Colon (tissue), 2 donors: ENCODE data around the gene ADAMTS17.

ENCODE experiments used
- FAIRE-seq: peaks from 2 replicates; lab custom pipeline; 2012; peaks lifted over from hg19 to GRCh38; lab: Jason Lieb, UNC
- donor health status: control.
- donor health status: control.

ADAMTS17 gene

DNA sequence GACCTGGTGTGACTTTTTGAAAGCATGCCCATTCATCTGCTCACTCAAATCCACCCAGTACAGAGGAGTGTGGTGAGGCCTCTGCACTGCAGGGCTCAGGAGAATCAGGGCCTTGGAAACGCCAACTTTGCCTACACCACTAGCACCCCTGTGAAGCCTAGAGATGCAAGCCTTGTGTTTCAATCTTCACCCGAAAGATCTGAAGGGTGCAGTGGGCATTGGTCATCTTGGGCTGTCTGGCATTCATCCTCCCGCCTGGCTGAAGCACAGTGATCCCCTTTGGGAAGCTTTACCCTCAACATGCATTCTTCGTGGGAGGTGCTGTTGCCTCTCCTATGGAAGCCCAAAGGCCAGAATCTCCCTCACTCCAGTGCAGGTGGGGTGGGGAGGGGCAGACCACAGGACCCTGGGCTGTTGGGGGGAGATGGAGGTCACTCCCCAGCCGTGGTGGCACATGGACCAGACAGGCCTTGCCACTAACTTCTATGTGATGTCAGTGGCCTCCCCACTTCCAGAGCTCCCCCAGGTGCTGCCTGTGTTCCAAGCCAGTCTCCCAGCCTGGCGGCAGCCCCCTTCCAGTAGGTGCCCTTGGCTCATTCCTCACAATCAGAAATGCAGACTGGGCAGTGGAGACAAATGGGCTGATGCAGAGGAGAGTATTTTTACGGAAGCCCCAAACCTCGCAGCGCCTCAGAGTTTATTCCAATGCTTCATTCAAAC lies 92.5 kb downstream of the ADAMTS17 start:
- no peak for FAIRE-seq

DNA sequence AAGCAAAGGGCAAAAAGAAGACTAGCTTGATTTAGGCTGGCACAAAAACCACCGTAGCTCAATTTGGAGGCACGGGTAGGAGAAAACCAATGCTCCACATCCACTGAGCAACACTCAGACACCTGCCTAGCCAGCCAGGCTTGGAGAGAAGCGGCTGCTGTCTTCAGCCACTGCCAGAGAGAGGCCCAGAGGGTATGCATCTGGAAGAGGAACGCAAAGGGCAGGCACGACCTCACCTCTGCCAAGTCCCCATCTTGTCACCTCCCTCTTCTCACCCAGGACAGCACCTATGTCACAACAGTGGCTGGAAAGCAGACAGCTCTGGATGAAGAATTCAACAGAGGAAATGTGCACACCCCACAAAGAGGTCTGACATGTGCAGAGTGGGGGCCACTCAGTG lies 93.5 kb downstream of the ADAMTS17 start:
- FAIRE-seq, result no peak

DNA sequence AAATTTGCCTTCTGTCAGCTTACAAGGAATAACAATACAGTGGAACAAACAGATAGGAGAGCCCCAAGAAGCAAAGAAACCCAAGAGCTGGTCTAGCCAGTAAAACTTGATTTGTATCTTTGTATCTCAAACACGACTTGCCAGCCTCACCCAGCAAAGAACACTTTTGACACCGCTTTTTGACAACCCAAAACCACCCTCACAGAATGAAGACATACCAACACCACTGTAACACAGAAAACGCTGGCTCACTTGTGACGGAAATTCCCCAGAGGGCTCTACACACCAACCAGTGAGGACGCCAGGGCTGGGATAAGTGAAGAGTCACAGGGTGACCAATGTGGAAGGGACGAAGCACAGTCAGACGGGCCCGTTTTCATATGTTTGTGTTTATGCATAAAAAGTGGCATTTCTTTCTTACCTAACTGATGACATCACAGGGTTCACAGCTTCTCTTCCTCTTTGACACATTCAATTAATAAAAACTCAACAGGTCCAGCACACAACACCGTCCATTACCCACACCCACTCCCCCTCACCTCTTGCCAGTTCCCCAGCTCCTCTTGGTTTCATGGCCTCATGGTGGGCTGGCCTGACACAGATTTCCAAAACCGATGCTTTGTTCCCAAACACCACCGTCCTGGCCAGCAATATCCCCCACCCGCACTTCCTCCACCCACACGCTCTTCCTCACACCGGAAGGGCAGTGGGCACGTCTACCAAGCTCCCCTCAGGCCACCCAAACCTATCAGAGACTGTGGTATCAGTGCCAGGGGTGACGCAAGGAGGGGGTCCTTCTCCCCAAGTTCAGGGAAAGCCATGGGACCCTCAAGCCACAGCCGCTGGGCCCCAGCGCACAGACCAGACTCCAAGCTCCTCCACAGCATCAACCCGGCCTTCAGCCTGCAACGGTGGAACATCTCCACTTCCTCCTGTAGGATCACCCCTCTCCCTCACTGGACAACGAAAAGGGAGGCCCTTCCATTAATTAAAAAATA lies 94.2 kb downstream of the ADAMTS17 start:
- no peak for FAIRE-seq

DNA sequence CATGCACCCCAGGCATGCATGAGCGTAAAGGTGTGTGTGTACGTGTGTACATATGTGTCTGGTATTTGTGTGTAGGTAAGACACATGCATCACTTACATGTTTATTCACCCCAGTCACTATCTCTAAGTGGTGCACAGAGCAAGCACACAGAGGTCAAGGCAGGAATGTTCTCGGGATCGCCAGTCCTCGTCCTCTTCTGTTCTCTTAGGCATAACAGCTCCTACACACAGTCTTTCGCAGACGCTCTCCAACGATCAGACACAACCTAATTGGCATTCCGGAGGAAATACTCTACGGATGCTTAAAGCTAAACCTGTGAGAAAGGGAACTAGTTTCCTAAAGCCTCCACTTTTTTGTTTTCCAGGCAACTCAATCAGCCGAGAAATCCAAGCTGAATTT lies 95.9 kb downstream of the ADAMTS17 start:
- FAIRE-seq, result no peak

DNA sequence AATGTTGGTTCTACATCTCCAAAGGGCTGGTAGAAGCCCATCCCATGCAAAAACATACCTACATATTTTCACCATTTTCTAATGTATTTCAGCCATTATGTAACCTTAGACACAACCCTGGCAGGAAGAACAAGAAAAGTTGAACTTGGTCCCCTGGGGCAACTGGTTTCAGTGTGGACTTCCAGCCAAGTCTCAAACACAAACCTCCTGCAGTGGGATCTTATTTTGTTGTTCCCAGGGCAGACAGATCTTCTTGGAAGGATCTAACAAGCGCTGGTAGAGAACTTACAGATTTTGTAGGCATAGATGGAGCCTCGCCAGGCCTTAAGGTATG lies 96.3 kb downstream of the ADAMTS17 start:
- no peak for FAIRE-seq

DNA sequence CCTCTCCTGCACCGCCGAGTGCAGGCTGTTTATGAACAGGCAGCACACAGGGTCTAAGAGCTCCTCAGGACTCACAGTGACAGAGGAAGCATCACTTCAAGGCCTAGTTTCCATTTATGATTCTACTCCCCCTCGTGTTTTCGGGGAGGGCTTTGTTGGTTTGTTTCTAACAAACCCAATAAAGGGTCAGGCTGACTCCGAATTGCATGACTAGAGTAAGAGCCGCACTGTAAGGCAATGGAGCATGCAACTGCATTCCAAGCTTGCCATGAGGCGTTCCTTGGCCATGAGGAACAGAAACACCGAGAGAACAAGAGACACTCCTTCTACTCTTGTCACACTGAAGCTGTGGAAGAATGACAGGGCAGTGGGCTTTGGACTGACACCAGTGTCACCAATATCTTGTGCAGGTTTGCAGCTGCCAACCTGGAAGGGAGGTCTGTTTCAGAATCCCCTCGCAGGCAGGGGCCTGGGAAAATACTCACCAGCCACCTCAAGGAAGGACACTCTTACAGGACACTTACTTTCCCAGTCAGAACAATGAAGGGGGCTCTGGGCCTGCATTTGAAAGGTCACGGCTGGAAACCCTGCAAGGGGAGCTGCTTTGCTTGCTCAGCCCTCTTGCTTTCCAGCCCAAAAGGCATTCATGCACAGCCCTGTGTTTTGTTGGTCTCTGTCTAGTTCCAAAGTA lies 96.8 kb downstream of the ADAMTS17 start:
- FAIRE-seq, result no peak

- FAIRE-seq, result no peak
Observed at GRCh38 chr15:100242989-100243388, 98.8 kb downstream of the ADAMTS17 start.

DNA sequence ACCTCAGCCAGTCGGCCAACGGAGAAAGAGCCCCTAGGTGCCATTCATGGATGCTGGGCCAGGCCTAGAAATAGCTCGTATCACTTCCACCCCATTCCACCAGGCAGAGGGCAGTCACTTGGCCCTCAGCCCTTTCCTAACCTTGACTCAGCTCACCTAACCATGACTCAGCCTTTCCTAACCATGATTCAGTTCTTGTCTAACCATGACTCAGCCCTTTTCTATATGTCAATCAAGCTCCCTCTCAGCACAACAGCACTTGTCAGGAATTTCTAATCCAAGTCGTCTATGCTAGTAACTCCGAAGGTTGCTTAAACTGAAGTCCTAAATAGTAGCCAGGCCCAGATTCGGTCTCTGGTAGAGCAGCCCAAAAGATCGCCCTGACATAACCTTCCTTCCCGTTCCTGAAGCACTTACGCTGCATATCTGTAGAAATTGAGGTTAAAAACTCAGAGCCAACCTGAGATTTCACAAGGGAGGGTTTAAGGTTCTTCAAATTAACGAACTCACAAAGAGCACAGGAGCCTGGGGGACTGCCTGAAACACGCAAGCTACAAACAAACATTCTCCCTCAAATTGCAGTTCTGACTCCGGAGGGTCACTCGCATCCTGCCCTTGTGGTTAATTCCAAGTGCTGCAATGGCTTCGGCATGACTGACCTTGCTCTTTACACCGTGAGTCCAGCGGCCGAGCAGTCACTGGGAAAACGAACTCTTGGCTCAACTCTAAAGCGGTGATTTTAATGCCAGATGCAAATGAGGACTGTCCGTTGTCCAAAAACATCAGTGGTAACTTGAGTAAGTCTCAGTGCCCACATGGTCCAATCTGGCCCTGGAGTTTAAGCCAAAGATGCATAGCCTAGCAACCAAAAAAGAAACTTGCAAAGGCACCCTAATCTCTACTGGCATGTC lies 99.9 kb downstream of the ADAMTS17 start:
- no peak for FAIRE-seq

GRCh38 chr15:100236981-100237720 lies 104.6 kb downstream of the ADAMTS17 start:
- no peak for FAIRE-seq

DNA sequence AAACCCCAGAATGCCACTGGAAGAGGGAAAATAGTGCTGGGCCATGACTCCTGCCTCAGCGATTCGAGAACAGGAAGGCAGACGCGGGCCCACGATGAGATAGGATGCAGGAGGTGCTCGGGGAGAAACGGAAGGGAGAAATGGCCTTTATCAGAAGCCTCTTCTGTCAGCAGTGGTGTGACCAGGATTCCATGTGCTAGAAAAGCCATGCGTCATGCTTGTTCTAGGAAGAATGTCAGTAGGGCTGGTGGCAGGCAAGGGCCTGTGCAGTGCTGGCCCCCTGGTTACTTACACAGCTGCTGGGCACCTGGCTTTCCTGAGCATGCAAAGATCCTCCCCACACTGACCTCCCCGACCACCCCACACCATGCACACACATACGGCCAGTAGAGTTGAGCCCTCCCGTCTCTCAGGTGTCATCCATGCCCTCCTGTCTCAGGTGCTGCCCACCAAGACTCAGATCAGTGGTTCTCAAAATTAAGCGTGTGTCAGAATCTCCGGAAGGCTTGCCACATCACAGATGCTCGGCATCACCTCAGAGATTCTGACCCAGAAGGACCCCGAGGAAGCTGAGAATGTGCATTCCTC lies 106.7 kb downstream of the ADAMTS17 start:
- no peak for FAIRE-seq

DNA sequence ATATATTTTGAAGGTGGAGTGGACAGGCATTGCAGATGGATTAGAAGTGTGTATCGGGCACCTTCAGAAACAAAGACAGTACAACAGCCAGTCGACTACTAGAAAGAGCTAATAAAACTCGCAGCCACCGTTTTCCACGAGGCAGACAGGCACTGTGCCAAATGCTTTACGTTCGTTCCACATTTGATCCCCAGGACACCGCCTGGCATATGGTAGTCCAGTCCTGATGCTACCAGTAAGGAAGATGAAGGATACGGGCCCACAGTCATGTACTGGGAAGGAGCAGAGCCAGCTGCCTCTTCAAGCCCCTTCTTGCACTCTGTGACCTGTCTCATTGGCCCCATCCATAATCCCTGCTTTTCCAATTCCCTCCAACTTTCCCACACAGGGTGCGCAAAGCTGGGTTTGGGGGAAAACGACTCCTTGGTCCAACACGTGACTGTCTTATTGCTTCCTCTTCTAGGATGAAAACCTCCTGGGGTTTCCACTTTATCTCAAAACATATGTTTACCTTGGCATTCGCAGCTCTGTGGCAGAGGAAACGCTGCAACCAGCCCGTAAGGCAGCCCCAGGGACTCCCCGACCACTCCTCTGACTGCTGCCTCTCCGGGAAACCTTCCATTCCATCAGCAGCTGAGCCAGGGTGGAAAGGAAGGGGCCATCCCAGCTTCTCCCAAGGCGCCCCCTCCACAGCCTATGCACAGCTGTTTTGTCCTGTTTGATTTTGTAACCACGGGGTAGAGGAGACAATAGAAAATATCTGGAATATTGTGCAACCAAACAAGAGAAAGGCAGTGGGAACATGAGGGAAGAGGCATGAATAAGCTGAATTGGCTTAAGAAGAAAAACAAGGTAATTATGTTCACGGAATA lies 107.4 kb downstream of the ADAMTS17 start:
- FAIRE-seq, result no peak

DNA sequence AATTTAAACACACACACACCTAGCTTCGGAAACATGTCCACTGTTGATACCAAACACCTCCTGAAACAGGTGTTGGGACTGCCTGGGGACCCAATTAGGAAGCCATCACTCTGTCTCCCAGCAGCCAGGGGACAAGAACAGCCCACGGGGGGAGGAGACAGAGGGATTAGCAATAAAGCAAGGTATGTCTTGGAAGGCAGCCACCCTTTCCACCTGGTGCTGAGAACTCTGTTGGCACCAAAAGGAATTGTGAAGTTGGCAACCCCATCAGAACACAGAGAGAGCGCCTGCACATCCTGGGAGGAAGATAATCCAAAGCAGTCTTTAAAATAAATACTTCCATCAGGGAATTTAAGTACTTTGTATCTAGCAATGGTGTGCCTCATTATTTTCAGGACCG lies 111.0 kb downstream of the ADAMTS17 start:
- no peak for FAIRE-seq

DNA sequence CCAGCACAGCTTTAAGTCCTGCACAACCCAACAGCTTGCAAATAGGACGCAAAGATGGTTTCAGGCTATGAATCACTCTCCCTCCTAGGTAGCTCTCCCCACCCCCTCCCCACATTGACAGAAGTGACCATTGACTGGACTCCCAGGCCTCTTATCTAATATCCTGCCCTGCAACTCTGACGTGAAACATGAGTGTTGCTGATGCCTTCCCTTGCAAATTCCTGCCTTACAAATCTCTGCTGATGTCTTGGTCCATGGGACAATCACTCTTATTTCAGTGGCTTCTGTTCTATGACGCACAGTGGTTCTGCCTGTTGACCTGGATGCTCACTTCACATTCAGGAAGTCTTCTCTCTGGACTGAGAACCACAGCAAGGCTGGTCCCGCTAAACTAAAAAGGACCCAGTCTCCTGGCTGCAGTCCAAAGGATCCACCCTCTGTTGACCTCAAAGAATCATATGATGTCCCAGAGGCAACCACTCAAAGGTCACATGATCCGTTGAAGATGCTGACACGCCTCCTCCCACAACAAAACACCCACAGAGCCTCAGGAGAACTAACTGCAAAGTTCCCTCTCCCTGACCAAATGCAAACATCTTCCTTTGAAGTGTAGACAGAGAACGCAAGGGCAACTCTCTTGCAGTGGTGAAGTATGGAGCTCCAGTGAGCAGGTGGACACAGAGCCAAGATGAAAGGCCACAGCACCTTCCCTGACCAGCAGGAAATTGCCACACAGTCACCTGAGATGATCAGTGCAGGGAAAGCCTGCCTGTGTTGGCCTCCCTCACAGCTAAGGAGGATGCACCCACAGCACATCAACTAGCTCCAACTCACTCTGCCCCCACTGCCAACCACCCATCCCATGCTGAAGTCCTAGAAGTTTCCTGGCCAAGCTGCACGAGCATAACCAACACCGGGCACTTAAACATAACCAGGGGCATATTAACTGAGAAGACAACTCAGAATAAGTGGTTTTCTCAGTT lies 112.3 kb downstream of the ADAMTS17 start:
- FAIRE-seq, result no peak

DNA sequence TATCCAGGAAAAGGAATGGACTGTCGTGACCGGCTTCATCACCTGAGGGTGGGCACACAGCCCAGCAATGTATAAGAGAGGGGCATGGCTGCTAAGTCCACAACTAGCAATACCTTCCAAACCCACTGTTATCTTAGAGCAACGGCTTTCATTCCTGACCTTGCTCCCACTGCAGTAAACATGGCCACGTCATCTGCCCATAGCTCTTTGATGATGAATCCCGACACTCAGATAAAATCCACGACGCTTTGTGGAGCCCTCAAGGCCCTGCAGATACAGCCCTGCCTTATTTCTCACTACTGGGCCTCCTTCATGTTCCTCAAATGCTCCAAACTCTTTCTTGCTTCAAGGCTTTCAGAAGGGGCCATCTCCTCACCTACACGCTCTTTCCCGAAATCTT lies 114.0 kb downstream of the ADAMTS17 start:
- FAIRE-seq, result no peak

GRCh38 chr15:100226107-100226506 lies 115.7 kb downstream of the ADAMTS17 start:
- FAIRE-seq, result no peak

DNA sequence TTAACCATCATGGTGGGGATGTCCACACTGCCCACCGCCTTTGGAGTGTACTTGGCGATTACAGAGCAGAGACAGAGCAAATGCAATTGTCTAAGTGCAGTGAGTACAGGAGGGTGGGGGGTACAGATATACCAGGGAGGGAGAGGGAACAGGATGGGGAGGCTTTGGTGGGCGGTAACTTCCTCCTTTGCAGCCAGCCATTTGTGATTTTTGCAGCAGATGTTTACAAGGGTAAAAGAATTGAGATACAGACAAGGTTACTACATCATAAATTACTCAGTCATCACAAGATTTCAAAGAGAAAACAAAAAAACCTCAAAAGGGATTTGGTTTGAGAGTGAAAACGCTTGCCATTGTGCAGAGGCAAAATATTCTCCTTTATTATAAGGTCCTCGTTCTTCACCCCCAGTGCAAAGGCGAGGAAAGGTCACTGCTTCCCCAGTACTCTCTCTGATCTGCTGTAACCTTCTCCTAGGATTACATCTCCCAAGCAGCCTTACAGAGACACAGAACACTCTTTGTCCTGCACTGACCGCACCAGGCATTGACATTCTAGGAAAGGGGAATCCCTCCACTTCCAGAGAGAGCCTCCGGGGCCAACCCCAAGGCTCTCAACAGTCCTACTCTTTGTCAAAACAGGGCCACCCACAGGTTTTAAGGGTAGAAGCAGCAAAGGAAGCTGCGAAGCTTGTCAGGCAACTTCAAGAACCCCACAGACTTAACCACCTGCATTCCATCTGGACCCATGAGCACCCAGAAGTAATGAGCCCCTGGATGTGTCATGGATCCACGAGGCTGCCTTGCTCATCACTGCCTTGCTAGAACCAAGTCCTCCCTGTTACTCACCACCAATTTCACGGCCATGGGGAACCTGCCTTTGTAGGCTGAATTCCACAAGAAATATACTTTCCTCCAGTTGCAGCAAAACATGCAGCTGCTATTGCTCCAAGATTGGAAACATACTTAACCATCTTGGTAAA lies 117.3 kb downstream of the ADAMTS17 start:
- FAIRE-seq, result no peak

- no peak for FAIRE-seq
Observed at GRCh38 chr15:100222349-100222715, 119.4 kb downstream of the ADAMTS17 start.
